HG03565 (cell line): Measurements from ENCODE around the gene SAA4.
"Not testable (repeated sequence)": the region's sequence is repeated elsewhere in the genome, so short reads cannot be mapped to it uniquely, and the experiment has no call there.

ENCODE experiments used
- ATAC-seq: cut with Tn5 transposase; IDR thresholded peaks from one replicate; pipeline ENCODE4 v1.9.1; 2021; ENCODE audit warnings: mild to moderate bottlenecking, moderate library complexity; ENCODE audit not compliant: unreplicated experiment

The SAA4 gene

GRCh38 chr11:18191376-18191775 is 45.2 kb downstream of the SAA4 start:
- ATAC-seq: no peak

GRCh38 chr11:18189476-18190245 is 46.9 kb downstream of the SAA4 start:
- ATAC-seq: not testable (repeated sequence)

GRCh38 chr11:18188796-18189195 is 47.8 kb downstream of the SAA4 start:
- no peak for ATAC-seq
